Measurements from ENCODE around the gene ANKS1B. TPM values are rescaled to one million over a fixed set of nuclear protein-coding genes. Genes with fewer than 3 reads are reported as not detected.

Gene ANKS1B
- total RNA-seq, 5 donors from 2014 or later (not counting 1 experiment from before 2014, with no cell fraction given): 0.18 to 0.47 (median 0.19) TPM; not detected in 2

GRCh38 chr12:99284161-99284560 is 700.6 kb downstream of the ANKS1B start:
- POLR2A ChIA-PET: no interaction called here
- Mint-ChIP-seq H3K27me3 (no peaks in the 10 kb centered on the region), H3K4me1 (no peaks in the 10 kb centered on the region), H3K36me3 (no peaks in the 10 kb centered on the region), H3K9me3 (peaks cover 15 to 22% (median 16%) of the 10 kb centered on the region in 3 donors), H3K27ac (no peak overlapping the region), H3K4me3 (no peak overlapping the region)
- 83% methylated on average over 1 of the region's 1 CpG for WGBS (ENCODE audit: insufficient coverage)
- no peak for ATAC-seq (replicated peaks in 1 of 4)
- Histone ChIP-seq H3K36me3 (ENCODE audit: control insufficient read depth in 2 of 2, extremely low read depth in 1 of 2, insufficient read depth in 1 of 2, low read length in 1 of 2) (no peaks in the 10 kb centered on the region), H3K4me3 (ENCODE audit: control insufficient read depth in 1 of 2, extremely low read depth in 1 of 2, low read length in 1 of 2) (no peak overlapping the region), H3K27ac (ENCODE audit: low read length) (no peak overlapping the region), H3K9me3 (no peaks in the 10 kb centered on the region), H3K27me3 (replicated peaks in 1 of 2; ENCODE audit: control insufficient read depth in 2 of 2, extremely low read depth in 1 of 2, insufficient read depth in 2 of 2, low read length in 1 of 2) (no peaks in the 10 kb centered on the region), H3K4me1 (ENCODE audit: control insufficient read depth in 1 of 2, extremely low read depth in 1 of 2, insufficient read depth in 2 of 2, low read length in 2 of 2) (no peaks in the 10 kb centered on the region)
- DNase-seq: no peak
- CTCF ChIA-PET: no interaction called here

- POLR2A ChIA-PET: no interaction called here
- Mint-ChIP-seq H3K27me3 (no peaks in the 10 kb centered on the region), H3K27ac (no peak overlapping the region), H3K4me1 (no peaks in the 10 kb centered on the region), H3K9me3 (peaks cover 3 to 7% (median 6%) of the 10 kb centered on the region in 3 donors), H3K4me3 (no peak overlapping the region), H3K36me3 (no peaks in the 10 kb centered on the region)
- no peak overlapping the region for H3K27ac ChIP-seq (ENCODE audit: low read length)
- H3K9me3 ChIP-seq: no peaks in the 10 kb centered on the region
- H3K4me3 ChIP-seq (ENCODE audit: control insufficient read depth in 1 of 2, extremely low read depth in 1 of 2, low read length in 1 of 2): no peak overlapping the region
- CTCF ChIA-PET: no interaction called here
- ATAC-seq (replicated peaks in 1 of 4) (no peak), DNase-seq (no peak)
- no peaks in the 10 kb centered on the region for H3K4me1 ChIP-seq (ENCODE audit: control insufficient read depth in 1 of 2, extremely low read depth in 1 of 2, insufficient read depth in 2 of 2, low read length in 2 of 2)
- 57% methylated on average over 3 of the region's 5 CpGs for WGBS (ENCODE audit: insufficient coverage)
- no peaks in the 10 kb centered on the region for H3K27me3 ChIP-seq (replicated peaks in 1 of 2; ENCODE audit: control insufficient read depth in 2 of 2, extremely low read depth in 1 of 2, insufficient read depth in 2 of 2, low read length in 1 of 2)
- no peaks in the 10 kb centered on the region for H3K36me3 ChIP-seq (ENCODE audit: control insufficient read depth in 2 of 2, extremely low read depth in 1 of 2, insufficient read depth in 1 of 2, low read length in 1 of 2)
Measured at GRCh38 chr12:99282624-99283023, 702.1 kb downstream of the ANKS1B start.

GRCh38 chr12:99282086-99282485 is 702.6 kb downstream of the ANKS1B start:
- Mint-ChIP-seq H3K27me3 (no peaks in the 10 kb centered on the region), H3K4me1 (no peaks in the 10 kb centered on the region), H3K9me3 (peaks cover 3 to 4% (median 3%) of the 10 kb centered on the region in 3 donors), H3K27ac (no peak overlapping the region), H3K4me3 (no peak overlapping the region), H3K36me3 (no peaks in the 10 kb centered on the region)
- WGBS (ENCODE audit: insufficient coverage): 60% methylated on average over 1 of the region's 1 CpG
- H3K4me3 ChIP-seq (ENCODE audit: control insufficient read depth in 1 of 2, extremely low read depth in 1 of 2, low read length in 1 of 2): no peak overlapping the region
- H3K9me3 ChIP-seq: no peaks in the 10 kb centered on the region
- POLR2A ChIA-PET: no interaction called here
- no peaks in the 10 kb centered on the region for H3K4me1 ChIP-seq (ENCODE audit: control insufficient read depth in 1 of 2, extremely low read depth in 1 of 2, insufficient read depth in 2 of 2, low read length in 2 of 2)
- no peaks in the 10 kb centered on the region for H3K36me3 ChIP-seq (ENCODE audit: control insufficient read depth in 2 of 2, extremely low read depth in 1 of 2, insufficient read depth in 1 of 2, low read length in 1 of 2)
- ATAC-seq (replicated peaks in 1 of 4) (no peak), DNase-seq (no peak)
- H3K27me3 ChIP-seq (replicated peaks in 1 of 2; ENCODE audit: control insufficient read depth in 2 of 2, extremely low read depth in 1 of 2, insufficient read depth in 2 of 2, low read length in 1 of 2): no peaks in the 10 kb centered on the region
- CTCF ChIA-PET: no interaction called here
- H3K27ac ChIP-seq (ENCODE audit: low read length): no peak overlapping the region

- no peaks in the 10 kb centered on the region for H3K27me3 ChIP-seq (replicated peaks in 1 of 2; ENCODE audit: control insufficient read depth in 2 of 2, extremely low read depth in 1 of 2, insufficient read depth in 2 of 2, low read length in 1 of 2)
- no peak overlapping the region for H3K4me3 ChIP-seq (ENCODE audit: control insufficient read depth in 1 of 2, extremely low read depth in 1 of 2, low read length in 1 of 2)
- ATAC-seq (replicated peaks in 1 of 4): no peak
Measured at GRCh38 chr12:99281277-99281676, 703.5 kb downstream of the ANKS1B start.

GRCh38 chr12:99278899-99279298 is 705.8 kb downstream of the ANKS1B start:
- Histone ChIP-seq H3K9me3 (no peaks in the 10 kb centered on the region), H3K27me3 (replicated peaks in 1 of 2; ENCODE audit: control insufficient read depth in 2 of 2, extremely low read depth in 1 of 2, insufficient read depth in 2 of 2, low read length in 1 of 2) (no peaks in the 10 kb centered on the region), H3K4me3 (ENCODE audit: control insufficient read depth in 1 of 2, extremely low read depth in 1 of 2, low read length in 1 of 2) (no peak overlapping the region), H3K36me3 (ENCODE audit: control insufficient read depth in 2 of 2, extremely low read depth in 1 of 2, insufficient read depth in 1 of 2, low read length in 1 of 2) (no peaks in the 10 kb centered on the region), H3K4me1 (ENCODE audit: control insufficient read depth in 1 of 2, extremely low read depth in 1 of 2, insufficient read depth in 2 of 2, low read length in 2 of 2) (no peaks in the 10 kb centered on the region), H3K27ac (ENCODE audit: low read length) (no peak overlapping the region)
- no peak for DNase-seq
- POLR2A ChIA-PET: no interaction called here
- CTCF ChIA-PET: no interaction called here
- 60% methylated on average over 2 of the region's 2 CpGs for WGBS (ENCODE audit: insufficient coverage)
- Mint-ChIP-seq H3K27me3 (no peaks in the 10 kb centered on the region), H3K4me3 (no peak overlapping the region), H3K27ac (no peak overlapping the region), H3K36me3 (no peaks in the 10 kb centered on the region), H3K9me3 (peaks cover 11 to 14% (median 13%) of the 10 kb centered on the region in 3 donors), H3K4me1 (no peaks in the 10 kb centered on the region)
- ATAC-seq (replicated peaks in 1 of 4): no peak

More at GRCh38 chr12:99281277-99281676, 703.5 kb downstream of the ANKS1B start:
- Histone ChIP-seq H3K9me3 (no peaks in the 10 kb centered on the region), H3K36me3 (ENCODE audit: control insufficient read depth in 2 of 2, extremely low read depth in 1 of 2, insufficient read depth in 1 of 2, low read length in 1 of 2) (no peaks in the 10 kb centered on the region), H3K4me1 (ENCODE audit: control insufficient read depth in 1 of 2, extremely low read depth in 1 of 2, insufficient read depth in 2 of 2, low read length in 2 of 2) (no peaks in the 10 kb centered on the region), H3K27ac (ENCODE audit: low read length) (no peak overlapping the region)
- Mint-ChIP-seq H3K27ac (no peak overlapping the region), H3K9me3 (peaks cover 0 to 7% (median 3%) of the 10 kb centered on the region in 3 donors), H3K36me3 (no peaks in the 10 kb centered on the region), H3K4me1 (no peaks in the 10 kb centered on the region), H3K4me3 (no peak overlapping the region), H3K27me3 (no peaks in the 10 kb centered on the region)
- ChIA-PET CTCF (no interaction called here), POLR2A (no interaction called here)
- WGBS (ENCODE audit: insufficient coverage): no CpG with 5 or more reads among the region's 2 CpGs
- no peak for DNase-seq

GRCh38 chr12:99277591-99278379 is 707.0 kb downstream of the ANKS1B start:
- Mint-ChIP-seq H3K4me1 (no peaks in the 10 kb centered on the region), H3K4me3 (no peak overlapping the region), H3K27me3 (no peaks in the 10 kb centered on the region), H3K36me3 (no peaks in the 10 kb centered on the region), H3K27ac (no peak overlapping the region), H3K9me3 (peaks cover 11 to 14% (median 13%) of the 10 kb centered on the region in 3 donors)
- POLR2A ChIA-PET: no interaction called here
- Histone ChIP-seq H3K9me3 (no peaks in the 10 kb centered on the region), H3K4me1 (ENCODE audit: control insufficient read depth in 1 of 2, extremely low read depth in 1 of 2, insufficient read depth in 2 of 2, low read length in 2 of 2) (no peaks in the 10 kb centered on the region), H3K27ac (ENCODE audit: low read length) (no peak overlapping the region), H3K4me3 (ENCODE audit: control insufficient read depth in 1 of 2, extremely low read depth in 1 of 2, low read length in 1 of 2) (no peak overlapping the region), H3K27me3 (replicated peaks in 1 of 2; ENCODE audit: control insufficient read depth in 2 of 2, extremely low read depth in 1 of 2, insufficient read depth in 2 of 2, low read length in 1 of 2) (no peaks in the 10 kb centered on the region), H3K36me3 (ENCODE audit: control insufficient read depth in 2 of 2, extremely low read depth in 1 of 2, insufficient read depth in 1 of 2, low read length in 1 of 2) (no peaks in the 10 kb centered on the region)
- WGBS (ENCODE audit: insufficient coverage): 72% methylated on average over 3 of the region's 5 CpGs
- no peak for ATAC-seq (replicated peaks in 1 of 4)
- no peak for DNase-seq
- CTCF ChIA-PET: no interaction called here
